ENCODE data around the gene RHOT2.

The RHOT2 gene

GRCh38 chr16:636206-637080 is 31.5 kb upstream of the RHOT2 start, which contains the start of gene METTL26:
METTL26 (minus strand) TSS chr16:636305; CDS start chr16:636290, 15 bp downstream.
- H3K9ac ChIP-seq (ENCODE audit: low read length) = peak within 1 kb of the TSS; percentile 78
- no peaks in the 10 kb centered on the region for H3F3A ChIP-seq (ENCODE audit: insufficient read depth, low read length)
- peak within 1 kb of the TSS; percentile 70 for H3K27ac ChIP-seq (ENCODE audit: low read depth, low read length, poor library complexity, severe bottlenecking)
- no peak within 1 kb of the TSS for H2AFZ ChIP-seq (ENCODE audit: low read length)
- no peaks in the 10 kb centered on the region for H3K36me3 ChIP-seq (ENCODE audit: insufficient read depth, low read length)
- H3K9me3 ChIP-seq (ENCODE audit: low read length) = no peaks in the 10 kb centered on the region
- peaks cover 33% of the 10 kb centered on the region for H3K4me1 ChIP-seq (ENCODE audit: insufficient read depth, low read length, severe bottlenecking)
- TF ChIP-seq EZH2 (IDR thresholded peaks at IDR 0.05; ENCODE audit: borderline replicate concordance, low read length) = no peak
- no peak for TF ChIP-seq CTCF (IDR thresholded peaks at IDR 0.05; ENCODE audit: low read length)
- no peaks in the 10 kb centered on the region for H3K9me2 ChIP-seq (ENCODE audit: low read depth, low read length)
- peak within 1 kb of the TSS; percentile 84 for H3K4me2 ChIP-seq (ENCODE audit: low read length)
- no peaks in the 10 kb centered on the region for H3K27me3 ChIP-seq (ENCODE audit: insufficient read depth, low read length)
- H3K79me2 ChIP-seq (ENCODE audit: insufficient read depth, low read length) = no peaks in the 10 kb centered on the region
- H3K4me3 ChIP-seq (ENCODE audit: low read depth, low read length, poor library complexity, severe bottlenecking) = peak within 1 kb of the TSS; percentile 78
- H4K20me1 ChIP-seq (ENCODE audit: insufficient read depth, low read length) = no peaks in the 10 kb centered on the region

DNA sequence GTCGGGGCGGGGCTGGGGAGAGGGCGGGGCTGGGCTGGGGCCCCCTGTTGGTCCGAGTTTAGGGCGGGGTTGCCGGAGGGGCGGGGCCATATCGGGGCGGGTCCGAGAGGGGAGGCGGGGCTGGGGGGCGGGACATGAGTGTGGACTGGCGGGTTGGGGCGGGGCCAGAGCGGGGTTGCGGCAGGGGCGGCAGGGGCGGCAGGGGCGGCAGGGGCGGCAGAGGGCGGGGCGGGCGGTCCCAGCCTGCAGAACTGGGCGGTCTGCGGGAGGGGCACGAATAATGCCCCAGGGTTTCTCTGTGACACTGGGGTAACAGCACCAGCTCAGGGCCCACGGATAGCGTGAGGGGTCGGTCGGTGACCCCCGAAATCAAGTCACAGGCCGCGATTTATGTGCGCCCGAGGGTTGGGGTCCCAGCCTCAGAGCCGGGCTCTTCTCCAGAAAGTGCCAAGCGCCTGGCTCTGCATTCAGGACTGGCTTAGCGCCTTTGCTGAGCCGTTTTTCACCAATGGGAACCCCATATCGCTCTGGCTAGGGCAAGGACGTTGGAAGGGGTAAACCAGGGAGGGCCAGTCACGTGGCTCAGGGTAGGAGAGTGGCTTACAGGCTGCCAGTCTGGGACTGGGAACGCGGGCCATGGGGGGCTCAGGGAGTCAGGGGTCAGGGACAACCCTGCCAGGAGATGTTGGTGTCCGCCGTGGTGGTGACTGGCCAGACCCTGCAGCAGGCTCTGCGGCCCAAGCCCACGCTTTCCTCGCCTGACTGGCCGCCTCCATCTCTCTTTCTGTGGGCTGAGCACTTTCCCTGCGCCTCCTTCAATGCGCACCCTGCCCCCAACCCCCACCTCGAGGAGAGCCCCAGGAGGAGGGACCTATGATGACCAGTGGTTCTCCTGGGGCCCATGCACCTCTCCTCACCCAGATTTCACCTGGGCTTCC is 30.6 kb upstream of the RHOT2 start:
- Histone ChIP-seq H2AFZ (ENCODE audit: low read length) (no peak overlapping the region), H3K79me2 (ENCODE audit: insufficient read depth, low read length) (no peaks in the 10 kb centered on the region), H4K20me1 (ENCODE audit: insufficient read depth, low read length) (no peaks in the 10 kb centered on the region), H3K36me3 (ENCODE audit: insufficient read depth, low read length) (no peaks in the 10 kb centered on the region; the same call in 1 of the 2 replicates), H3F3A (ENCODE audit: insufficient read depth, low read length) (no peaks in the 10 kb centered on the region), H3K27ac (ENCODE audit: low read depth, low read length, poor library complexity, severe bottlenecking) (peak overlapping the region; percentile 7), H3K27me3 (ENCODE audit: insufficient read depth, low read length) (no peaks in the 10 kb centered on the region), H3K9me2 (ENCODE audit: low read depth, low read length) (no peaks in the 10 kb centered on the region), H3K4me3 (ENCODE audit: low read depth, low read length, poor library complexity, severe bottlenecking) (peak overlapping the region; percentile 78), H3K4me2 (ENCODE audit: low read length) (peak overlapping the region; percentile 84), H3K9me3 (ENCODE audit: low read length) (no peaks in the 10 kb centered on the region), H3K4me1 (ENCODE audit: insufficient read depth, low read length, severe bottlenecking) (peaks cover 35% of the 10 kb centered on the region), H3K9ac (ENCODE audit: low read length) (peak overlapping the region; percentile 78)
- TF ChIP-seq EZH2 (IDR thresholded peaks at IDR 0.05; ENCODE audit: borderline replicate concordance, low read length) = no peak
- no peak for TF ChIP-seq CTCF (IDR thresholded peaks at IDR 0.05; ENCODE audit: low read length)

DNA sequence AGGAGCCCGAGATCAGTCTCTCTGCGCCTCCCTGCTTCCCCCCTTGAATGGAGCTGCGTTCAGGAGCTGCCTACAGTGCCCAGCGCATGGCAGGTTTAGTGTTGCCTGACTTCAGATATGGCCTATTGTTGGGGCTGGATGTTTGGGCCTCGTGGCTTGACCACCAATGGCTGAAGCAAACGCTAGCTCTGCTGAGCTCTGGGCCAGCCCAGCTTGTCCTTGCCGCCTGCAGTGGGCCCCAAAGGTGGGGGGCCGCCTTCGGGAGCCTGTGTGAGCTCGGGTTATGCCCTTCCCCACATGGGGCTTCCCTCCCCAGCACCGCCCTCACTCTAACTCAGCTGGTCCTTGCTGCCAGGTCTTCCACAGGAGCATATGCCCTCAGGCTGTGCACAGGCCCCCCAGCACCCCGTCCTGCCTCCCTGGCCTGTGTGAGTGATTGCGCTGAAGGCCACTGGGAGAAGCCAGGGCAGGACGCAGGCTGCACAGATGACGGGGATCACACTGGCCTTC is 29.8 kb upstream of the RHOT2 start:
- H3K27ac ChIP-seq (ENCODE audit: low read depth, low read length, poor library complexity, severe bottlenecking) = peak overlapping the region; percentile 7
- H3K36me3 ChIP-seq (ENCODE audit: insufficient read depth, low read length) = no peaks in the 10 kb centered on the region; the same call in 1 of the 2 replicates
- no peaks in the 10 kb centered on the region for H3F3A ChIP-seq (ENCODE audit: insufficient read depth, low read length)
- TF ChIP-seq CTCF (IDR thresholded peaks at IDR 0.05; ENCODE audit: low read length) (no peak), EZH2 (IDR thresholded peaks at IDR 0.05; ENCODE audit: borderline replicate concordance, low read length) (no peak)
- no peaks in the 10 kb centered on the region for H3K27me3 ChIP-seq (ENCODE audit: insufficient read depth, low read length)
- no peak overlapping the region for H3K9ac ChIP-seq (ENCODE audit: low read length)
- H3K9me2 ChIP-seq (ENCODE audit: low read depth, low read length) = no peaks in the 10 kb centered on the region
- no peak overlapping the region for H3K4me2 ChIP-seq (ENCODE audit: low read length)
- no peaks in the 10 kb centered on the region for H3K9me3 ChIP-seq (ENCODE audit: low read length)
- no peak overlapping the region for H2AFZ ChIP-seq (ENCODE audit: low read length)
- no peak overlapping the region for H3K4me3 ChIP-seq (ENCODE audit: low read depth, low read length, poor library complexity, severe bottlenecking)
- no peaks in the 10 kb centered on the region for H4K20me1 ChIP-seq (ENCODE audit: insufficient read depth, low read length)
- H3K4me1 ChIP-seq (ENCODE audit: insufficient read depth, low read length, severe bottlenecking) = peaks cover 43% of the 10 kb centered on the region
- H3K79me2 ChIP-seq (ENCODE audit: insufficient read depth, low read length) = no peaks in the 10 kb centered on the region
